Measurements from ENCODE around the gene ZNF609.

DNA sequence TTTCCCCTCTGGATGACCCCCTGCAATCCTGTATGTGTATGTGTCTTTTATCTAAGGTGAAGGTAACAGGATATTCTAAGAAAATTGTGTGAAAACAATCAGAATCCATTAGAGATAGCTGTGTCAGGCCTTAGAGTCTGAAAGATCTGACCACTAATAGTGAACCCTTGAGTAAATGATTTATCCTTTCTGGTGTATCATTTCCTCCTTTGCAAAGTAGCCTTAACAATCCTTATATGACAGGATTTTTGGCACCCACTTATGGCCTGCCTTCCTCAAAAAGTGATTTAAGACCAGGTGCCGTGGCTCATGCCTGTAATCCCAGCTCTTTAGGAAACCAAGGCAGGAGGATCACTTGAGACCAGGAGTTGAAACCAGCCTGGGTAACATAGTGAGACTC is 204.8 kb downstream of the ZNF609 start:
- no peak for TF ChIP-seq SREBF2 (IDR thresholded peaks at IDR 0.05)
- no peak for TF ChIP-seq CEBPB (IDR thresholded peaks at IDR 0.05)
- TF ChIP-seq, protein P1, sequence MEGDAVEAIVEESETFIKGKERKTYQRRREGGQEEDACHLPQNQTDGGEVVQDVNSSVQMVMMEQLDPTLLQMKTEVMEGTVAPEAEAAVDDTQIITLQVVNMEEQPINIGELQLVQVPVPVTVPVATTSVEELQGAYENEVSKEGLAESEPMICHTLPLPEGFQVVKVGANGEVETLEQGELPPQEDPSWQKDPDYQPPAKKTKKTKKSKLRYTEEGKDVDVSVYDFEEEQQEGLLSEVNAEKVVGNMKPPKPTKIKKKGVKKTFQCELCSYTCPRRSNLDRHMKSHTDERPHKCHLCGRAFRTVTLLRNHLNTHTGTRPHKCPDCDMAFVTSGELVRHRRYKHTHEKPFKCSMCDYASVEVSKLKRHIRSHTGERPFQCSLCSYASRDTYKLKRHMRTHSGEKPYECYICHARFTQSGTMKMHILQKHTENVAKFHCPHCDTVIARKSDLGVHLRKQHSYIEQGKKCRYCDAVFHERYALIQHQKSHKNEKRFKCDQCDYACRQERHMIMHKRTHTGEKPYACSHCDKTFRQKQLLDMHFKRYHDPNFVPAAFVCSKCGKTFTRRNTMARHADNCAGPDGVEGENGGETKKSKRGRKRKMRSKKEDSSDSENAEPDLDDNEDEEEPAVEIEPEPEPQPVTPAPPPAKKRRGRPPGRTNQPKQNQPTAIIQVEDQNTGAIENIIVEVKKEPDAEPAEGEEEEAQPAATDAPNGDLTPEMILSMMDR (IDR thresholded peaks at IDR 0.05) = no peak
- TF ChIP-seq HDAC2 (IDR thresholded peaks at IDR 0.05) = no peak

Measured in A549 (cell line).